HG03439 (cell line): ENCODE measurements around the gene DEPDC1.
"Not testable (repeated sequence)": the region's sequence is repeated elsewhere in the genome, so short reads cannot be mapped to it uniquely, and the experiment has no call there.

ENCODE experiments used
- ATAC-seq: cut with Tn5 transposase; IDR thresholded peaks from one replicate; pipeline ENCODE4 v1.9.1; 2021; ENCODE audit warnings: mild to moderate bottlenecking, moderate library complexity; ENCODE audit not compliant: unreplicated experiment

Gene DEPDC1

GRCh38 chr1:68479501-68479900 is 17.4 kb downstream of the DEPDC1 start:
- ATAC-seq, result no peak

- no peak for ATAC-seq
Measured at GRCh38 chr1:68478662-68479061, 18.2 kb downstream of the DEPDC1 start.

GRCh38 chr1:68476626-68477025 is 20.3 kb downstream of the DEPDC1 start:
- ATAC-seq, result not testable (repeated sequence)

GRCh38 chr1:68473060-68473459 is 23.8 kb downstream of the DEPDC1 start:
- ATAC-seq, result no peak

- no peak for ATAC-seq
Measured at GRCh38 chr1:68470388-68470970, 26.4 kb downstream of the DEPDC1 start.

GRCh38 chr1:68464891-68465290 is 32.0 kb downstream of the DEPDC1 start:
- ATAC-seq, result no peak

GRCh38 chr1:68460935-68461334 is 35.9 kb downstream of the DEPDC1 start:
- ATAC-seq, result no peak

GRCh38 chr1:68459796-68460195 is 37.1 kb downstream of the DEPDC1 start:
- no peak for ATAC-seq

- ATAC-seq, result no peak
Measured at GRCh38 chr1:68459091-68459490, 37.8 kb downstream of the DEPDC1 start.

GRCh38 chr1:68456202-68456601 is 40.7 kb downstream of the DEPDC1 start:
- ATAC-seq, result no peak

GRCh38 chr1:68454534-68454933 is 42.3 kb downstream of the DEPDC1 start:
- no peak for ATAC-seq

GRCh38 chr1:68453060-68453670 is 43.7 kb downstream of the DEPDC1 start:
- no peak for ATAC-seq

- ATAC-seq, result no peak
Measured at GRCh38 chr1:68449901-68450300, 47.0 kb downstream of the DEPDC1 start, which contains the start of gene RPE65. TSS of gene RPE65 (minus strand) at chr1:68449954. CDS start at chr1:68449905, 49 bp downstream.

- no peak for ATAC-seq
Measured at GRCh38 chr1:68448365-68448764, 48.5 kb downstream of the DEPDC1 start.

- ATAC-seq, result no peak
Measured at GRCh38 chr1:68445709-68446108, 51.2 kb downstream of the DEPDC1 start.

GRCh38 chr1:68442822-68443556 is 53.9 kb downstream of the DEPDC1 start:
- ATAC-seq, result peak; percentile 72

GRCh38 chr1:68442006-68442405 is 54.9 kb downstream of the DEPDC1 start:
- no peak for ATAC-seq

GRCh38 chr1:68438310-68438709 is 58.6 kb downstream of the DEPDC1 start:
- ATAC-seq, result no peak

- ATAC-seq, result no peak
Measured at GRCh38 chr1:68433395-68433794, 63.5 kb downstream of the DEPDC1 start.

- ATAC-seq, result no peak
Measured at GRCh38 chr1:68431076-68431475, 65.8 kb downstream of the DEPDC1 start.

GRCh38 chr1:68429233-68429808 is 67.6 kb downstream of the DEPDC1 start:
- no peak for ATAC-seq

GRCh38 chr1:68426594-68426993 is 70.3 kb downstream of the DEPDC1 start:
- ATAC-seq, result no peak
